Pulmonary artery endothelial cell (primary cell): ENCODE measurements around the gene ETV7. TPM values are rescaled to one million over a fixed set of nuclear protein-coding genes. Genes with fewer than 3 reads are reported as not detected.

ENCODE experiments used
- DNase-seq: peaks from one replicate; pipeline ENCODE4 v3.0.0-alpha.2; 2011; ENCODE audit warnings: low read depth, low spot score
- total RNA-seq: library from RNA; depleted of rRNA; stranded (reverse); fragments of >200 nt; gene quantifications from 2 replicates; pipeline ENCODE4 v1.2.3, GENCODE V29; 2014

Gene ETV7
- total RNA-seq, 1 donor from 2014 or later, result 0.40 TPM

GRCh38 chr6:36384095-36384494, 3.4 kb downstream of the ETV7 start:
- DNase-seq, result no peak

- no peak for DNase-seq
Observed at GRCh38 chr6:36383606-36384005, 3.9 kb downstream of the ETV7 start.

GRCh38 chr6:36382976-36383375, 4.5 kb downstream of the ETV7 start:
- DNase-seq, result no peak

GRCh38 chr6:36381502-36382389, 5.7 kb downstream of the ETV7 start:
- no peak for DNase-seq

- DNase-seq, result no peak
Observed at GRCh38 chr6:36380166-36380565, 7.3 kb downstream of the ETV7 start.

GRCh38 chr6:36378936-36379335, 8.5 kb downstream of the ETV7 start:
- DNase-seq, result no peak

- no peak for DNase-seq
Observed at GRCh38 chr6:36378243-36378920, 9.1 kb downstream of the ETV7 start.

- no peak for DNase-seq
Observed at GRCh38 chr6:36377594-36377993, 9.9 kb downstream of the ETV7 start.

GRCh38 chr6:36376742-36377141, 10.7 kb downstream of the ETV7 start:
- no peak for DNase-seq

- no peak for DNase-seq
Observed at GRCh38 chr6:36376183-36376582, 11.3 kb downstream of the ETV7 start.

- DNase-seq, result no peak
Observed at GRCh38 chr6:36375644-36376155, 11.8 kb downstream of the ETV7 start.

GRCh38 chr6:36374972-36375371, 12.5 kb downstream of the ETV7 start:
- no peak for DNase-seq

GRCh38 chr6:36374194-36374593, 13.3 kb downstream of the ETV7 start:
- DNase-seq, result no peak

- DNase-seq, result no peak
Observed at GRCh38 chr6:36373368-36374019, 14.0 kb downstream of the ETV7 start.

- DNase-seq, result no peak
Observed at GRCh38 chr6:36372088-36372487, 15.4 kb downstream of the ETV7 start.

GRCh38 chr6:36371211-36371610, 16.3 kb downstream of the ETV7 start:
- no peak for DNase-seq

GRCh38 chr6:36370638-36371037, 16.8 kb downstream of the ETV7 start:
- no peak for DNase-seq

GRCh38 chr6:36368921-36369865, 18.3 kb downstream of the ETV7 start:
- no peak for DNase-seq

- no peak for DNase-seq
Observed at GRCh38 chr6:36368421-36368820, 19.0 kb downstream of the ETV7 start.

GRCh38 chr6:36367743-36368142, 19.7 kb downstream of the ETV7 start:
- DNase-seq, result no peak
